Measurements from ENCODE around the gene SLCO2A1.

SLCO2A1 gene

DNA sequence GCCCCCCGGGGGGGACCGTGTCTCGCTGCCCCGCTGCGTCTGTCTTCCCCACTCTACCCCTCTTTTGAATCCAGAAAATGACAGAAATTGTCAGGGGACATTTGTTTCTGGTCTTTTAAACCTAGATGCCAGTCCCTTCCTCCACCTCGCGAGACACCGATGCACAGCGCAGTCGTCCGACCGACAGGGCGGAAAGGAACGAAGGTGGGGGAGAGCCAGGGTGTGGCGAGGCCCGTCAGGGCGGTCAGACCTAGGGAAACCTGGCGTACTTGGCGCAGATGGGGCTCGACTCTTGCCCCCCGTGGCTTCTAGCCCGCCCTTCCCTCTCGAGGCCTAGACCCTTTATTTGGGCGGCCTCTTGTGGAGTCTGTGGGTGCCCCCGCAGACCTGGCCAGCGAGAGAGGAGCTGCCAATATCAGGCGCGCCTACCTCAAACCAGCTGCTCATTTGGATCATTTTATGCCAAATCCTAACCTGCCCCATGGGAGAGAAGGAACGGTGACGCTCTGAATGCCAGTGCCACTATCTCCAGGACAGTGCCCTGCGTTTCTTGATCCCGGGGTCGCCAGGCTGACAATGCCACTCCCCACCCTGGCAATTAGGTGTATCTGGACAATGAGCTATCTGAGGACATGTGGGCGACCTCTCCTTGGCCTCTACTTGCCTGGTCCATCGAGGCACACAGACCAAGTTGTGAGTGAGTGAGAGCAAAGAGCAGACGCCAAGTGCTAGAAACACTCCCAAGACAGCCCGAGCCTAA, 133.5 kb downstream of the SLCO2A1 start:
- TF ChIP-seq, protein P1, sequence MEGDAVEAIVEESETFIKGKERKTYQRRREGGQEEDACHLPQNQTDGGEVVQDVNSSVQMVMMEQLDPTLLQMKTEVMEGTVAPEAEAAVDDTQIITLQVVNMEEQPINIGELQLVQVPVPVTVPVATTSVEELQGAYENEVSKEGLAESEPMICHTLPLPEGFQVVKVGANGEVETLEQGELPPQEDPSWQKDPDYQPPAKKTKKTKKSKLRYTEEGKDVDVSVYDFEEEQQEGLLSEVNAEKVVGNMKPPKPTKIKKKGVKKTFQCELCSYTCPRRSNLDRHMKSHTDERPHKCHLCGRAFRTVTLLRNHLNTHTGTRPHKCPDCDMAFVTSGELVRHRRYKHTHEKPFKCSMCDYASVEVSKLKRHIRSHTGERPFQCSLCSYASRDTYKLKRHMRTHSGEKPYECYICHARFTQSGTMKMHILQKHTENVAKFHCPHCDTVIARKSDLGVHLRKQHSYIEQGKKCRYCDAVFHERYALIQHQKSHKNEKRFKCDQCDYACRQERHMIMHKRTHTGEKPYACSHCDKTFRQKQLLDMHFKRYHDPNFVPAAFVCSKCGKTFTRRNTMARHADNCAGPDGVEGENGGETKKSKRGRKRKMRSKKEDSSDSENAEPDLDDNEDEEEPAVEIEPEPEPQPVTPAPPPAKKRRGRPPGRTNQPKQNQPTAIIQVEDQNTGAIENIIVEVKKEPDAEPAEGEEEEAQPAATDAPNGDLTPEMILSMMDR (IDR thresholded peaks at IDR 0.05; ENCODE audit: control insufficient read depth, insufficient read depth, low read depth, low read length, missing control alignments): no peak
- H3K4me3 ChIP-seq (ENCODE audit: control insufficient read depth, low read depth, low read length): peak overlapping the region; percentile 46
- no peak for DNase-seq (ENCODE audit: low read depth)

DNA sequence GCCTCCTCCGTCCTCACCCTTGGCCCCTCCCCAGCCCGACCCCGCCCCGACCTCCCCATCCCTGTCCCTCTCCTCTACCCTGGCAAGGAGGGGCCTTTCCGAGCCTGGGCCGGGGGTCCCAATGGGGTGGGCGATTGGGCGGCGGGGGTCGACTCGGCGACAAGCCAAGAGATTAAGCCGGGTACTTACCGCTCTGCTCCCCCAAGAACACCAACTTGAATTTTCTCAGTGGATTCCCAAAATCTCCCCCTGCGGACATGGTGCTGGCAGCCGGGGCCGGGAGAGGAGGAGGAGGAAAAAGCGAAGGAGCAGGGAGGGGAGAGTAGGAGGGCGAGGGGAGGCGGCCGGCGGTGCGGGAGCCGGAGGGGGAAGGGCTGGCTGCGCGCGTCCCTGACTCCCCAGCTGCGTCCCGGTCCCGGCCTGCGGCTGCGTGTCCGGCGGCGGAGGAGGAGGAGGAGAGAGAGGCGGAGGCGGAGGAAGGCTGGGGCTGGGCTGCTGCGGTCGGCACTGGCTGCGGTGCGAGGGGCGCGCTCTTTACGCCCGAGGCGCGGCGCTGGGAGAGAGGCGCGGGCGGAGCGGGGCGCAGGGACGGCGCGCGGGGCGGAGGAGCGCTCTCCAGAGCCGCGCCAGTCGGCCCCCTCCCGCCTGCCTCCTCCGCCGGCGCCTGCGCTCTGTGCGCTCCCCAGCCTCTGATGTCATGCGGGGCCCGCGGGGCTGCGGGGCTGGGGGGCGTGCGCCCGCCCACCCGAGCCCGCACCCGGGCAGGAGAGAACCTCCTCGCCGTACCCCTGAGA, 134.3 kb downstream of the SLCO2A1 start, which contains the start of gene RAB6B:
RAB6B (minus strand) TSS at position 675 of the 794 bp plus-strand sequence; CDS start at position 259, 416 bp downstream.
- DNase-seq (ENCODE audit: low read depth): no peak
- TF ChIP-seq, protein P1 (IDR thresholded peaks at IDR 0.05; ENCODE audit: control insufficient read depth, insufficient read depth, low read depth, low read length, missing control alignments): no peak
- peak within 1 kb of the TSS; percentile 57 for H3K4me3 ChIP-seq (ENCODE audit: control insufficient read depth, low read depth, low read length)

DNA sequence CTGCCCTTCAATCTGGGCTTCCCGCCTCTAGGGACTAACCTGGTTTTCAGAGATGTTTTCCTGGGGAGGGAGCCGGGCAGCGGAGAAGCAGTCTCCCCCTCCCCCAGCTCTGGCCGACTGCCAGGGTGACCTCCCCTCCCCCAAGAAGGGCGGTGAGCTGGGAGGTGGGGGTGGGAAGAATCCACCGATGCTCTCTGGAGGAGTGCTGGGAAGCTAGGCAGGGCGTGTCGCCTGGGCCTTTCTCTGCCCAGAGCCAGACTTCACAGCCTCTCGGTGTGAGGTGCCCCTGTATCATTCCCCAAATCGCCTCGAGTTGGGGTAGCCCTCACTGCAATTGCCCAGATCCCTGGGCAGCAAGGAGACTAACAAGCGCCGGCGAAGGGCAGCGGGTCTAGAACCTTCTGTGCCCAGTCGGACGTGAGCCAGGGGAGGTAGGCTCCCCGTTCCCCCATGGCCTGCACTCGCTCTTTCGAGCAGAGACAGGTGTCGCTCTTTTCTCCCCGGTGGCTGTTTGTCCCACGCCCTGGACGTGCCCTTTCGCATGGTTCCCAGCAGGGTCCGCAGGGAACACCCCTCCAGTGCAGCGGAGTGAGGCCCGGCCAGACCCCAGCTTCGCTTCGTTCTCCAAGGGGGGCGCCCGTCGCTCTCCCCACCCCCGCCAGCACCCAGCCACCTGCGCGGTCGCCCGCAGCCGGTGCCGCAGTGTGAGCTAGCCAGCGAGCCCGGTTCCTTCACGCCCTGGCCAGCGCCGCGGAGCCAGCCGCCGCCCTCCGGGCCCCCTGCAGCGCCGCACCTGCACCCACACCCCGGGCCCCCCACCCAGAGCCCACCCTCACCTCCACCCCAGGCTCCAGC, 135.1 kb downstream of the SLCO2A1 start:
- TF ChIP-seq, protein P1 (IDR thresholded peaks at IDR 0.05; ENCODE audit: control insufficient read depth, insufficient read depth, low read depth, low read length, missing control alignments): no peak
- peak overlapping the region; percentile 57 for H3K4me3 ChIP-seq (ENCODE audit: control insufficient read depth, low read depth, low read length)
- no peak for DNase-seq (ENCODE audit: low read depth)

DNA sequence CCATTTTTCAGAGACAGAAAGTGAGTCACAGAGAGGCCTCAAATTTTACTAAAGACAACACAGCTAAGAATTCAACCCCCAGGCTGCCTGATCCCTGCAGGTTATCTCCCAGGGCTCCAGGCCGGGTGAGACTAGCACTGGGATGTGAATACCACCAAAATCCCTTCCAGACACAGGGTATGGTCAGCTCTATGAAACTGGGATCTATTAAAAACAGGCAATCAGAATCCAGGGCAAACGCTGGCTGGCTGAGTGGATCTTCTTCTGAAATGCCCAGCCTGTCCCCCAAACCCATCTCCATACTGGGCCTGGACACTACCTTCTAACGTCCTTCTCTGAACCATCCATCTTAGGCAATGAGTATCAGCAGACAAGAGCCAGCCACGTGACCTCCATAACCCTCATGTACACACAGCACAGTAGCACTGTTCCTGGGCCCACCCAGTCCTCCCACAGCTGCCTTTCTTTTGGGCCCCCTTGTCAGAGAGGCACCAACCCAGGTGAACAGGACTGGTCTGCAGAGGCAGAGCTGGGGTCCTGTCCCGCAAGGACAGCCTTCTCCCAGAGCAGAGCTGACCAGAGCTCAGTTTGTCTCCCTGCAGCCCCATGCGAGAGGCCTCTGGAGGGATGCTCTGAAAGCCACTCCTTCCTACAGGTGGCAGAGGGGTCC, 135.9 kb downstream of the SLCO2A1 start:
- no peak for DNase-seq (ENCODE audit: low read depth)
- TF ChIP-seq, protein P1 (IDR thresholded peaks at IDR 0.05; ENCODE audit: control insufficient read depth, insufficient read depth, low read depth, low read length, missing control alignments): no peak

DNA sequence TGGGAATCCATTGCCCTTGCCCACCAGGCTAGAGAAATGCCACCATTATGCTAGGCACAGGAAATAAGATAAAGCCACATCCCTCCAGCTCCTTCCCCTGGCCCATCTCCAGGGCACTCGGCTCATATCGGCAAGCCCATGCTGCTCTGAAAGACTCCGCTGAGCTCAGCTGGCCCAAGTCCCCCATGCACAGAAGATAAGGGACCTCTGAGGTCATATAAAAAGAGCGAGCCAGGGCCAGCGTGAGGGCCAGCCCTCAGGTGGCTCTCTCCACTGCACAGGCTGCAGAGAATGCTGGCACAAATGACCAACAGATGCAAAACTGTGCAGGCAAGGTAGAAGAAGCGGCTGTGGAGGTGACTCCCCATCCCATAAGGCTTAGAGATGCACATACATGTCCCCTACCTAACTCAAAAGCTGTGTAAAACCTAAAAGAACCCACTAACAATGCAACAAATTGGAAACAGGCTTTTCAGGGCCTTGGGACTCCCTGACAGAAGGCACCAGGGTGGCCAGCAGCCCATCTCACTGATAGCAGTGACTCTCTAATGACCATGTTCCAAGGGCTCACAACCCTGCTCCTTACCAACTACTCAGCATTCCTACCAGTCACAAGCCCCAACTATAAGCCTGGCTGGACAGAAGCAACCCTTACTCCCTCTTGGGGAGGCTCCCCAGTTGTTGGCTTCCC, 137.0 kb downstream of the SLCO2A1 start:
- TF ChIP-seq, protein P1 (IDR thresholded peaks at IDR 0.05; ENCODE audit: control insufficient read depth, insufficient read depth, low read depth, low read length, missing control alignments): no peak
- no peak overlapping the region for H3K4me3 ChIP-seq (ENCODE audit: control insufficient read depth, low read depth, low read length)
- DNase-seq (ENCODE audit: low read depth): no peak

More for the DNA sequence above, 135.9 kb downstream of the SLCO2A1 start:
- H3K4me3 ChIP-seq (ENCODE audit: control insufficient read depth, low read depth, low read length): no peak overlapping the region

Data from AG09309 (cell line).